ENCODE measurements around the gene KCNQ4.

Gene KCNQ4

GRCh38 chr1:40878906-40879305 is 95.3 kb downstream of the KCNQ4 start:
- Histone ChIP-seq H3K4me3 (ENCODE audit: low read depth, low read length) (no peak overlapping the region), H3K4me2 (ENCODE audit: low read length) (no peak overlapping the region), H3K9me3 (ENCODE audit: control insufficient read depth, low read length) (no peaks in the 10 kb centered on the region), H3K27me3 (ENCODE audit: control insufficient read depth, insufficient read depth, low read length) (no peaks in the 10 kb centered on the region), H3K4me1 (no peaks in the 10 kb centered on the region), H2AFZ (no peak overlapping the region), H3K9ac (no peak overlapping the region), H3K79me2 (no peaks in the 10 kb centered on the region), H3K36me3 (ENCODE audit: control insufficient read depth, insufficient read depth, low read length) (no peaks in the 10 kb centered on the region), H3K27ac (no peak overlapping the region)
- TF ChIP-seq, protein P1, sequence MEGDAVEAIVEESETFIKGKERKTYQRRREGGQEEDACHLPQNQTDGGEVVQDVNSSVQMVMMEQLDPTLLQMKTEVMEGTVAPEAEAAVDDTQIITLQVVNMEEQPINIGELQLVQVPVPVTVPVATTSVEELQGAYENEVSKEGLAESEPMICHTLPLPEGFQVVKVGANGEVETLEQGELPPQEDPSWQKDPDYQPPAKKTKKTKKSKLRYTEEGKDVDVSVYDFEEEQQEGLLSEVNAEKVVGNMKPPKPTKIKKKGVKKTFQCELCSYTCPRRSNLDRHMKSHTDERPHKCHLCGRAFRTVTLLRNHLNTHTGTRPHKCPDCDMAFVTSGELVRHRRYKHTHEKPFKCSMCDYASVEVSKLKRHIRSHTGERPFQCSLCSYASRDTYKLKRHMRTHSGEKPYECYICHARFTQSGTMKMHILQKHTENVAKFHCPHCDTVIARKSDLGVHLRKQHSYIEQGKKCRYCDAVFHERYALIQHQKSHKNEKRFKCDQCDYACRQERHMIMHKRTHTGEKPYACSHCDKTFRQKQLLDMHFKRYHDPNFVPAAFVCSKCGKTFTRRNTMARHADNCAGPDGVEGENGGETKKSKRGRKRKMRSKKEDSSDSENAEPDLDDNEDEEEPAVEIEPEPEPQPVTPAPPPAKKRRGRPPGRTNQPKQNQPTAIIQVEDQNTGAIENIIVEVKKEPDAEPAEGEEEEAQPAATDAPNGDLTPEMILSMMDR (IDR thresholded peaks at IDR 0.05) = no peak

DNA sequence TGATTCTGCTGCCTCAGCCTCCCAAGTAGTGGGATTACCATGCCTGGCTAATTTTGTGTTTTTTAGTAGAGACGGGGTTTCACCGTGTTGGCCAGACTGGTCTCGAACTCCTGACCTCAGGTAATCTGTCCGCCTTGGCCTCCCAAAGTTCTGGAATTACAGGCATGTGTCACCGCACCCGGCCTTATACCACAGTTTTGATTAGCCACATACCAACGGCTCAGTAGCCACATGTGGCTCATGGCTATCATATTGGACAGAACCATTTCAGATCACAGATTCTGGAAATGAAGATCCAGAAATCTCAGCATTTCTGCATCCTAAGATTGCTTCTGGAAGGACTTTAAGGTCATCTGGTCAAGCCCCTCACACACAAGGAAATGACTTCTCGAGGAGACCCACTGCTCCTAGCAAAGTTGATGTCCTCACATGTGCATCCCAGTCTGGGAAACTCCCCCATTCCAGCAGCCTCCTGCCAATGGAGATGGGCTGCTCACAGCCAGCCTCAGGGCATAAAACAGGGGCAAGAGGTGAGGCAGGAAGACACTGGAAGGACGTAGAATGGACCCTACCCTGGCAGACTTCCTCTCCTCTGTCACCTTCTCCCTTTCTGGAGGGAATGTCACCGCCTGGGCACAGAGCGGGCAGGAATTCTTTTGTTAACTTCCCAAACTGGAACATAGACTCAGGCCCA is 96.0 kb downstream of the KCNQ4 start:
- H3K27ac ChIP-seq = no peak overlapping the region
- no peaks in the 10 kb centered on the region for H3K27me3 ChIP-seq (ENCODE audit: control insufficient read depth, insufficient read depth, low read length)
- no peaks in the 10 kb centered on the region for H3K4me1 ChIP-seq
- H3K36me3 ChIP-seq (ENCODE audit: control insufficient read depth, insufficient read depth, low read length) = no peaks in the 10 kb centered on the region
- no peak overlapping the region for H3K9ac ChIP-seq
- no peaks in the 10 kb centered on the region for H3K9me3 ChIP-seq (ENCODE audit: control insufficient read depth, low read length)
- no peak overlapping the region for H3K4me2 ChIP-seq (ENCODE audit: low read length)
- H2AFZ ChIP-seq = no peak overlapping the region
- no peak overlapping the region for H3K4me3 ChIP-seq (ENCODE audit: low read depth, low read length)
- TF ChIP-seq, protein P1 (IDR thresholded peaks at IDR 0.05) = no peak
- H3K79me2 ChIP-seq = no peaks in the 10 kb centered on the region

DNA sequence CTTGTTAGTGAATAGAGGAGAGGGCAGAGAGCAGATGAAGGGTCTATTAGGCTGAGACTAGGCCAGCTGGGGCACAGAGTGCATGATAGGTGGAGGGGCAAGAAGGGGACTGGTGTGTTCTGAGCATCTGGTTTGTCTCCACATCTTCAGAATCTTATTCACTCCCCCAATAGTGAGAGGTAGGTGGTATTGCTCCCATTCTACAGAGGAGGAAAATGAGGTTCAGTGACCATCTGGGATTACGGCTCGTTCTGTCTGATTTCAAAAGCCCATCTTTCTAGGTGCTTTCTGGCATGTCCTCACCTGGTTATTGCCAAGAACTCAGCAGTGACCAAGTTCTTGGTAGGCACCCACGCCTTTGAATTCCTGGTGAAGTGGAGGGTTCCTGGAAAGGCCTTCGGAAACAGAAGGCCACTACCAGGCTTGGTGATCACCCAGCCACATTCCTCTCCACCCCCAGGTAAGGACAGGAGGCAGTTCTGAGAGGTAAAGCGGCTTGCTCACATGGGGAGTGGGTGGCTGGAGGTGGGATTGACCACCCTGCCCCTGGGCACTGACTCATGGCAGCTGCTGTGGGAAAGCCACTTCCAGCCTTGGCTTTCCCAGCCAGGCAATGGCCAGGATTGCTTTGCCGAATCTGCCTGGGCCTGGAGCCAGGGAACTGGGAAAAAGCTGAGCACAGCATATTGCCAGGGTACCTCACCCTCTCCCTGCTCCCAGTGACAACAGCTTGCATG is 97.4 kb downstream of the KCNQ4 start:
- no peak overlapping the region for H3K27ac ChIP-seq
- no peak overlapping the region for H3K9ac ChIP-seq
- no peak overlapping the region for H3K4me2 ChIP-seq (ENCODE audit: low read length)
- no peak overlapping the region for H2AFZ ChIP-seq
- TF ChIP-seq, protein P1 (IDR thresholded peaks at IDR 0.05) = no peak
- no peaks in the 10 kb centered on the region for H3K36me3 ChIP-seq (ENCODE audit: control insufficient read depth, insufficient read depth, low read length)
- H3K9me3 ChIP-seq (ENCODE audit: control insufficient read depth, low read length) = no peaks in the 10 kb centered on the region
- no peaks in the 10 kb centered on the region for H3K4me1 ChIP-seq
- no peaks in the 10 kb centered on the region for H3K79me2 ChIP-seq
- no peaks in the 10 kb centered on the region for H3K27me3 ChIP-seq (ENCODE audit: control insufficient read depth, insufficient read depth, low read length)
- H3K4me3 ChIP-seq (ENCODE audit: low read depth, low read length) = no peak overlapping the region

GRCh38 chr1:40884055-40884795 is 100.6 kb downstream of the KCNQ4 start:
- Histone ChIP-seq H3K4me1 (no peaks in the 10 kb centered on the region), H3K27me3 (ENCODE audit: control insufficient read depth, insufficient read depth, low read length) (no peaks in the 10 kb centered on the region), H3K4me2 (ENCODE audit: low read length) (no peak overlapping the region), H3K4me3 (ENCODE audit: low read depth, low read length) (no peak overlapping the region), H3K36me3 (ENCODE audit: control insufficient read depth, insufficient read depth, low read length) (no peaks in the 10 kb centered on the region), H3K79me2 (no peaks in the 10 kb centered on the region), H3K9me3 (ENCODE audit: control insufficient read depth, low read length) (no peaks in the 10 kb centered on the region), H3K27ac (no peak overlapping the region), H2AFZ (no peak overlapping the region), H3K9ac (no peak overlapping the region)
- TF ChIP-seq, protein P1 (IDR thresholded peaks at IDR 0.05) = no peak

Measured in parathyroid adenoma (tissue), 2 donors.